HG03521 (cell line): ENCODE measurements around the gene CLASP1.

ENCODE experiments used
- ATAC-seq: cut with Tn5 transposase; IDR thresholded peaks from one replicate; pipeline ENCODE4 v1.9.1; 2021; ENCODE audit warnings: mild to moderate bottlenecking, moderate library complexity; ENCODE audit not compliant: unreplicated experiment

CLASP1 gene

DNA sequence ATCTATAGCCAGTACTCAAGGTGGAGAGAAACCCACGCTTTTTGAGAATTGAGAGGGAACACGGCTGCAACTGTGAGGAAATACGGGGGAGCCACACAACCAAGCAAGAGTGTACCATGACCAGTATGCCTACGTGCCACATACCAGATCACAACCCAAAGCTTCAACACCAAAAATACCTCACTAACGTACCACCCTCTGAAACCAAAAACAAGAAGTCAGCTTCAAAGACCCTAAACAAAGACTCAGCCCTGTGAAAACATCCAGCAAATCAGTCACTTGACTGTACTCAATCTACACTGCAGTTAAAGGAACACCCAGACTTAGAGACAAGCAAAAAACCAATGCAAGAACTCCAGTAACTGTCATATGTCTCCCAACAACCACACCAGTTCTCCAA lies 101.6 kb downstream of the CLASP1 start:
- ATAC-seq = no peak

DNA sequence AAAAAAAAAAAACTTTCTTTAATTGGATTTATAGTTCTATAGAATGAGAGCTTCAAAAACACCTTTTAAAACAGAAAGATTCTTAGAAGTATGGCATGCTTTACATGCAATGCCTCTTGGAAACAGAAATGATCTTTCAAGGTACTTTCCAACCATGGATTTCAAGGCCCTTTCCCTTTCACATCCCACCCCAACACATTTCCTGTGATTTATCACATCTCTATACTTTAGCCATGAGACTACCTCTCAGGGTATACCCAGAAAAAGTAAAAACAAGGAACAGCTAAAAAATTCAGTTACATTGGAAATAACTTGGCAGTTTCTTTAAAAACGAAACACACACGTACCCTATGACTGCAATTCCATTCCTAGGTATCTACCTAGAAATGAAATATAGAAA lies 103.3 kb downstream of the CLASP1 start:
- ATAC-seq = no peak

DNA sequence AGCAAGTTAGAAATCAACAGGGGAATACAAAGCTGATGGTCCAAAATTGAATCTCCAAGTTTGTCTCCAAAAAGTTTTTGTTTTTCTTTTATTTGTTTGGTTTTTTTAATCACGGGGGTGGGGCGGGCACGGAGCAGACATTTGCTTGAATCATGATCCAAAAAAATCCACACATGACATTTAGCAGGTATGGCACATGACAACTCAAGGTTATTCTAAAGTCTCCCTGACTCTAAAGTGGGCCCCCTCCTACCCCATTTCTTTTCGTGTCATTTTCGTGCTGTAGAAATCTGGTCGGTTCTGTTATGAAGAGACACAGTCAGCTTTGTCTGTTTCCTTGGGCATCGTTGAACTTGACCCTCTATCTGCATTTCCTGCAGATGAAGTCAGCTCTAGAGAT lies 104.0 kb downstream of the CLASP1 start:
- ATAC-seq = no peak

DNA sequence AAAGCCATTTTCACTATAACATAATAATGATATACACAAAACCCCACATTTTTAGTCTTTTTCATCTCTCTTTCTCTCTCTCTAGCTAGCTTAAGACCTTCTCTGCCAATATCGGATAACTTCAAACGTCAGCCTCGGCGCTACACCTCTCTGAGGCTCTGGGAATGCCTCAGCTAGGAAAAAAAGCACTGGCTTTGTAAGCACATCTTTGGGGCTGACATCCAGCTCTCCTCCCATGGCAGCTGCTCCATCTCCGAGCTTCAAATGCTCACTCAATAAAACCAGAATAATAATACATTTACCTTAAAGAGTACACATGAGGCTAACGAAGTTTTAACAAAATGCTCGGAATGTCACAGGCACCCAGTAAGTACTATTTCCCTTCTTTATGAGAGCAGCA lies 107.8 kb downstream of the CLASP1 start:
- ATAC-seq = no peak

DNA sequence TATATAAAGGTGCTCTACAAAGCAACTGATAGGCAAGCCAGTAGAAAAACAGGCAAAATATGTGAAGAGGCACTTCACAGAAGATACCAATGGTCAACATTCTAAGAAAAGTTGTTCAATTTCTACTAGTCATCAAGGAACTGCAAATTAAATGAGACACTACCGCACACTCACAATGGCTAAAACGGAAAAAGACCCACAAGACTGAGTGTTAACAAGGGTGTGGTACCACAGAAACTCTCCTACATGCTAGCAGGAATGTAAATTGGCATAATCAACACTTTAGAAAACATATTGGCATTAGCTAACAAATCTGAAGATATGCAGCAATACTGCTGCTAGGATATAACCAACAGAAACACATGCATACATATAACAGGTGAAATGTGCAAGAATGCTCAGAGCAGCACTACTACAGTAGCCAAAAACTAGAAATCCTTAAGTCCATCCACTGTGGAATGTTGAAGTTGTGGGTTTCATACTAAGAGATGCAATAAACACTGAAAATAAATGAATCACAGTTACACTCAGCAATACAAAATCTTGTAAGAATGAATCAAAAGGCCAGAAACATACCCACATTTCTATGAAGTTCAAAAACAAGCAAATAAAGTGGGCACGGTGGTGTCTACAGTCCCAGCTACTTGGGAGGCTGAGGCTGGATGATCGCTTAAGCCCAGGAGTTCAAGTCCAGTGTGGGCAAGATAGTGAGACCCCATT lies 109.4 kb downstream of the CLASP1 start:
- no peak for ATAC-seq

DNA sequence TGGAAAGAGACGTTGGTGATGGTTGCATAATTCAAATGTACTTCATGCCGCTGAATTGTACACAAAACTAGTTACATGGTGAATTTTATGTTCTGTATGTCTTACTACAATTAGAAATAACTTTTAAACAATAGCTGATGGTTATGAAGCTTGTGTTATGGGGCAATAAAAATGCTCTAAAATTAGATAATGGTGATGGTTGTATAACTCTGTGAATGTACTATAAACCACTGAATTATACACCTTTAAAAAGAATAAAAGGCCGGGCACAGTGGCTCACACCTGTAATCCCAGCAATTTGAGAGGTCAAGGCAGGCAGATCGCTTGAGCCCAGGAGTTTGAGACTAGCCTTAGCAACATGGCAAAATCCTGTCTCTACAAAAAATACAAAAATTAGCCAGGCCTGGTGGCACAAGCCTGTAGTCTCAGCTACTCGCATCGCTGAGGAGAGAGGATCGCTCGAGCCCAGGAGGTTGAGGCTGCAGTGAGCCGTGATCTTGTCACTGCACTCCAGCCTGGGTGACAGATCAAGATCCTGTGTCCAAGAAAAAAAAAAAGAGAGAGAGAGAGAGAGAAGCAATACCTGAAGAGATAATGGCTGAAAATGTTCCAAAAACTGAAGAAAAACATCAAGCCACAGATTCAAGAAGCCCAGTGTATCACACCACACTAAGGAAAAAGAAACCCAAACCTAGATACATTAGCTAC lies 112.3 kb downstream of the CLASP1 start:
- ATAC-seq = no peak

DNA sequence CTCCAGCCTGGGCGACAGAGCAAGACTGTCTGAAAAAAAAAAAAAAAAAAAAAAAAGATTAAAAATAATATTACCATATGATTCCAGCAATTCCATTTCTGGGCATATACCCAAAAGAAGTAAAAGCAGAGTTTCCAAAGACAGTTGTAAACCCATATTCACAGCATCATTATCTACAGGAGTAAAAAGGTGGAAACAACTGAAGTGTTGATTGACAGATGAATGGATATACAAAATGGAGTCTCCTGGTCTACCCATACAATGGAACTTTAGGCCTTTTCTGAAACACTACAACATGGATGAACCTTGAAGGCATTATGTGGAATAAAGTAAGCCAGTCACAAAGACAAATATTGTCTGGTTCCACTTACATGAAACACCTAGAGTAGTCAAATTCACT lies 112.9 kb downstream of the CLASP1 start:
- no peak for ATAC-seq

DNA sequence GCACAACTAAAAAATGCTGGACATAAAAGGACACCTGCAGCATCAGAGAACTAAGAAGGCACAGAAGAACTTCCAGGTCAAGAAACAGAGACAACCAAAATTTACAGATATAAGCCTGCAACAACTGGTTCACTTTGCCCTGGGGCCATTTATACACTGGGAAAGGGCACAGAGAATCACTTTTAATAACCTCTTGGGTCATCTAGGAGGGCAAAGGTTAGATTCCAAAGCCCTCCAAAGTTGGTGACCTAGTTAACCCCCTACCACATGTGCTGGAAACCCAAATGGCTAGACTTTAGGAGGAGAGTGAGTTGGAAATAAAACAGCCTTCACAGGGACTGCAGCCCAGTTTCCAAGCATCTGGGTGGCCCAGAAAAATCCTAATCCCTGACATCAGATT lies 115.3 kb downstream of the CLASP1 start:
- ATAC-seq = no peak

DNA sequence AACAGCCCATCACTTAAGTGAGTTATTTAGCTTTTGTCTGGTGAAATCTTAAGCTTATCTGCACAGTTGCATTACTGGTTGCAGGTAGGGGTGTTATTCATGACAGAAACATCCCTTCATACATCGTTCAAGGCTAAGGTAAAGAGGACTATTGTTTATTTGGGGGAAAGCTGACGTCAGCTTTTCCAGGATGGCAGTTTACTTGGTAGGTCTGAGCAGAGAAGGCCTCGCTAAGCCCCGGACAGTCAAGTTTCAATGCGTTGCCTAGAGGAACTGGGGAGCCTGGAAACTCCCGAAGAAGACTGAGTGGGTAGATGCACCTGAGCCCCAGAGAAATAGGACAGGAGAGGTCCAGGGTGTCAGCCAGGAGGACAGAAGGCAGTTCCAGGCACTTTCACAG lies 116.4 kb downstream of the CLASP1 start:
- no peak for ATAC-seq

DNA sequence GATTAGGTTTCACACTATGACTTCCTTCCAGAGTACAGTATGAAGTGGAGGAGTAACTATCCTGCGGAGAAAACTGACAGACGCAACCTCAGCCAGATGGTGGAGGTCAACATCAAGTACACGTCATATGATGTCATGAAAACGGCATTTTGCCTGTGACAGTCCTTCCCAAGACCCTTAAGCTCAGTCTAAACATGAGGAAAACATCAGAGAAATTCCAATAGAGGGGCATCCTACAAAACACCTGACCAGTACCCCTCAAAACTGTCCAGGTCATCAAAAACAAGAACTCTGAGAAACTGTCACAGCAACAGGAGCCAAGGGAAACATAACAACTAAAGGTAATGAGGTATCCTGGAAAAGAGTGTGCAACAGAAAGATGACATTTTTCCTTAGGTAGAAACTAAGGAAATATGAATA lies 116.9 kb downstream of the CLASP1 start:
- ATAC-seq = no peak

DNA sequence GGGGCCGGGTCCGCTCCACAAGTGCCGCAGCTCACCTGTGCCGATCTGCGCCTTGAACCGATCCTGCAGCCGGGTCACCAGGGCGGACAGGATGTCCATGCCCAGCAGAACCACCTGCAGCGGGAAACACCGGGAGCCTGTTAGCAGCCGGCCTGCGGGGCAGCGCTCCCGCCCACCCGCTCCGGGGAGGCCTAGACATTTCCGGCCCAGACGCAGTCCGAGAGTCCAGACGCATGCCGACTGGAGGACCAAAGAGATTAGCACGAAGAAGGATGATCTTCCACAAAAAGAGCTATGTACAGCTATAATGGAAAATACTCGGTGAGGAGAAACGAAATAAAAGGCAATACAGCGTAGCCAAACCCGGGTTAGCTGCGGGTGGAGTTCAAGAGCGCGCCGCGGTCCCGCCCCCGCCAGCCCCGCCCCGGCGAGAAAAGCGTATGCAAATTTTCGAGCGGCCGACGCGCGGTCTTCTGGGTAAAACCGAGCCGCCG lies 119.0 kb downstream of the CLASP1 start:
- peak; percentile 61 for ATAC-seq

DNA sequence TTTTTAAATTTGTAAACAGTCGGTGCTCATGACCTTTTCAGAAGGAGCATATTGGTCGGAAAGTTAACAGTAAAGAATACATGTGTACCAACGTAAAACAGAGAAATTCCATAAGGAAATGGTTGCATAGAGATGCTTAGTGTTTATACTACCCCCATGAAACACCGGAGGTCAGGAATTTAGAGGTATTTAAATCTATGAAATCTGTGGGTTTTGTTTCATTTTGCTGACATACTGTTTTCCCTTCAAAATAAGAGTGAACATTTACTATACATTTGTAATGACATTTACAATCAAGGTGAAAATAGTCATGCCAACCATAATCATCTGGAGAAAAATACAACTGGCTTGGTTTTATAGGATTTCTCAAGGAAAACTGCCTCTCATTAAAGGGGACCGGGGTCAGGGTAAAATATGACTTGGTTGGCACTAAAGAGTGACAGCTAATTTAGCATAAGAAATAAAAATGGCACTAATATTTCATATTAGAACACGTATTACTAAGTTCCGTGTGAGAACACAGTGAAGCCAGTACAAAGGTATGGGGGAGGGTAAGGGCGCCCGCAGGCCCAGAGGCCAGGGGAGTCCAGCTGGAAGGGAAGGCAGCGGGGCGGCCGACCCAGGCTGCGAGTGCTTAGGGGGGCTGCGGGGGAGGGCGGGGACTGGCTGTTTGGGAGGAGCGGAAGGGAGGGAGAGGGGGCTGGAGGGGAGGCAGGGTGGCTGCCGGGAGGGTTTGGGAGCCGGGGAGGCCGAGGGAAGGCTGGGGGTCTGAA lies 119.6 kb downstream of the CLASP1 start:
- peak; percentile 3 for ATAC-seq

DNA sequence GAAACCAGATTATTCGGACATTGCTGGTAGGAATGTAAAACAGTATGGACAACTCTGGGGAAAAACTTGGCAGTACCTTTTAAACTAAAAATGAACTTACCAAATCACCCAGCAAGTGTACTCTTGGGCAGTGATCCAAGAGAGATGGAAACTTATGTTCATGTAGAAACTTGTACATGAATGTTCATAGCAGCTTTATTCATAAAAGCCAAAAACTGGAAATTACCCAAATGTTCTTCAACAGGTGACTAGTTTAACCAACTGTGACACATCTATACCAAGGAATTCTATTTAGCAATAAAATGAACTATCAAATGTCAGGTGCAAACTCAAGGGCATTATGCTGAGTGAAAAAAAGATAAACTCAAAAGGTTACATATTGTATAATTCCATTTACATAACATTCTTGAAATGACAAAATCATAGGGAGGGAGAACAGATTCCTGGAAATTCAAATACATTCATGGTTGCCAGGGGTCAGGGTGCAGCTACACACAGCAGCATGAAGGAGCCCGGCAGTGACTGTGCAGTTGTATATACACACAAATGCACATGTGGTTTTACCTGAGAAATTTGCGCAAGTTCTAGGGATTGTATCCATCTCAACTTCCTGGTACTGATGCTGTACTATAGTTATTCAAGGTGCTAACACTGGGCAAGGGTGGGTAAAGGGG lies 122.1 kb downstream of the CLASP1 start:
- no peak for ATAC-seq

DNA sequence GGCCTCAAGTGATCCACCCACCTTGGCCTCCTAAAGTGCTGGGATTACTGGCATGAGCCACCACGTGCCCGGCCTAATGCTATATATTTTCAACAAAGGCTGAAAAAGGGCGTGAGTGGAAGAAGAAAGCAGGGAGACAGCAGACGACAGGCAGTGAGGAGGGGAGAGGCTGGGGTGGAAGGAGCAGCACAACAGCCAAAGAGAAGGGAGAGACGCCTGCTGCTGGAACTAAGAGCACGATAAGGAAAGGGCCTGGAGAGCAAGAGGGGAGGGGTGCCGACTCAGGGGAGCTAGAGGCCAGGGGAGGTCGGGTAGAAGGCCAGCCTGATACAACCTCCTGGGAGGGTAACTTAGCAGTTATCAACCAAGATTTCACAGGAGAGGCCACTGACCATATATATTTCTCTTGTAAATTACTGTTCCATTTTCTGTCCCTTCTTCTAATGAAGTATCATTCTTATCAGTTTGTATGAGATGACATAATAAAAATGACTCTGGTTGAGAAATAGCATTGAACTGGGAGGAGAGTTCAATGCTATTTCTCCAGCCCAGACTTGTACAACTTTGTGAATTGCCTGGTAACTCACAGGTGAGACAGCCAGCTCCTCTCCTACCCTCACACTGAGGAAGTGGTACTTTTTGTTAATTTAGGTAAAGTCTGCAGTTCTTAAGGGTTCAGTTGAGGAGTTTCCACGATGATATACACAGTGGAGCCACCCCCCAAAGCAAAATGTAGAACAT lies 124.4 kb downstream of the CLASP1 start:
- ATAC-seq = no peak

DNA sequence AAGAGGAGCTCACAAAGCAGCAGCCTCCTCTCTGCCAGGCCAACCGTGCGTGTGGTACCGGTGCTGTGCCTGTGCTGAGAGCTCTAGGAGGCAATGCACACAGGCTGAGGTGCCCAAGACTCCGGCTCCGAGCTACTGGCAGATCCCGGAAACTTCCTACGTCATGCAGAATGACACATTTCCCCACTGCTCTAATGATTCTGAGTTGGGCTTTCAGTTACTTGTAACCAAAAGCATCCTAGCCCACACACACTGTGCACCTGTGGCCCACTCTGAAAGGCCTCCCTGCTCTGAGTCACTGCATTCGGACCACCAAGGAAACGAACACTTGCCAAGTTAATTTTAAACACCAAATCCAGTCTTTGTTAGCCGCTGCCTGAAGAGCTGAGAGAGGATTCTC lies 127.9 kb downstream of the CLASP1 start:
- ATAC-seq = no peak

DNA sequence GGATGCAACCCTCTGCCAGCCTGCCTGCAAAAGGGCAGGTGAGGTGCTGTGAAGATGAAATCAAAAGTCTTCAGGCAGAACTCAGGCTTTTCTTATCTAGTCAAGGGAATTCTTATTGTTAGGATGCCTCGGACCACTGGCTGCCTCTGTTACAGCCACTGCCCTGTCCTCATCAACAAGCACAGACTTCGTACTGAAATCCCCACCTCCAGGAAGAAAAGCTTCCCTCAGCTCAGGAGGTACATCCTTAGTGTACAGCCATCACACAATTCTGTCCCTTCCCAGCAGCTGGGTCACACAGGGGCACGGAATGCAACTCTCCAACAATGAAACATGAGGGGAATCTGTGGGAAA lies 128.6 kb downstream of the CLASP1 start:
- no peak for ATAC-seq

DNA sequence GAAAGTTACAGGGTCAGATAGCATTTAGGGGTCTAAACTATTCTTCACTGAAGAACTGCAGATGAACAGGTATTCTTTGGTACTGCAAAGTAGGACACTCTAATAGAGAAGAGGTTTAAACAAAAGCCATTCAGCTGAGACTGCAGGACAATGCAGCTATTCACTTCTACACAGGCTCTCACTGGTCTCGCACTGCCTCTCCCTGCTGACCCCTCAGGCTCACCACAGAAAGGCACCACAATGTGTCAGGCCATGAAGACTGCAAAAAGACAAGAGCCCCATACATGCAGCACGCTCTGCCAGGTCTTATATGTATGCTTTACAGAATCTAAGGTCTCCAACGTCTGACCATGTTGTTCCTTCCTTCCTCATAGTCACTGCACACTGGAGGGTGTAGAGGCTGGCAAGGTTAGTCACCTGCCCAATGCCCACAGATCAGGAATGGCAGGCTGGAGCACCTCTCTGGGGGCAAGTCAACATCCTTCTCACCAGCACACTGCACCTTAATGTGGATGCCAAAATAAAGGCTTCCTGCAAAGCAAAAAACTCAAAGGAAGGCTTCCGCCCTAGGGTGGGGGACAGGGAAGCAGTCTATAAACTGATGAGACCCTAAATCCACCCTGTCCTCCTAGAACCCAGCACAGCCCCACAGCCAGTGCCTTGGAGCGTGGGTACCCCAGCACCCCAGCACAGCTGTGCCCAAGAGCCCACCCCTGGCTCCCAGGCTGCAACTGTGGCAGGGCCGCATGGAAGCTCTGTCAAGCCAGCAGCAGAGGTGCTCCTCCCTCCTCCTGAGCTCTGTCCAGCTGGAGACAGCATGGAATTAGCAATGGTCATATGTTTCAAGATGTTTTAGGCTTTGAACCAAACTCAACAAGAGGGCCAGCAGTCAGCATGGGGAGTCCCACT lies 129.3 kb downstream of the CLASP1 start:
- ATAC-seq = no peak

DNA sequence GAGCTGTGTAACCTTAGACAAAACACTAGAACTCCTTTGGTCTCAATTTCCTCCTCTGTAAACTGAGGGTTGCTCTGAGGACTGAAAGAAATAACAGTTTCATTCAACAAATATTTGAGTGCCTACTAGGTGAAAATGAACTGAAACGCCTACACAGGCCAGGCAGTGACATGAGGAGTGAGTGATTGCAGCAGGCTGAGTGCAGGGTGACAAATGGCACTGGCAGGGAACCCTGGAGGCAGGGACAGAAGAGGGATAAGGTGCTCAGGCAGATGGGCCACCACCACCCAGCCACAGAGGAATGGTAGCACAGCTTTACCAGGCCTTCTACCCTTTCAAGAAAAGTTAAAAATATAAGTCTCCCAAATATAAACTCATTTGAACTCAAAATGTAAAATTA lies 130.1 kb downstream of the CLASP1 start:
- ATAC-seq = no peak

DNA sequence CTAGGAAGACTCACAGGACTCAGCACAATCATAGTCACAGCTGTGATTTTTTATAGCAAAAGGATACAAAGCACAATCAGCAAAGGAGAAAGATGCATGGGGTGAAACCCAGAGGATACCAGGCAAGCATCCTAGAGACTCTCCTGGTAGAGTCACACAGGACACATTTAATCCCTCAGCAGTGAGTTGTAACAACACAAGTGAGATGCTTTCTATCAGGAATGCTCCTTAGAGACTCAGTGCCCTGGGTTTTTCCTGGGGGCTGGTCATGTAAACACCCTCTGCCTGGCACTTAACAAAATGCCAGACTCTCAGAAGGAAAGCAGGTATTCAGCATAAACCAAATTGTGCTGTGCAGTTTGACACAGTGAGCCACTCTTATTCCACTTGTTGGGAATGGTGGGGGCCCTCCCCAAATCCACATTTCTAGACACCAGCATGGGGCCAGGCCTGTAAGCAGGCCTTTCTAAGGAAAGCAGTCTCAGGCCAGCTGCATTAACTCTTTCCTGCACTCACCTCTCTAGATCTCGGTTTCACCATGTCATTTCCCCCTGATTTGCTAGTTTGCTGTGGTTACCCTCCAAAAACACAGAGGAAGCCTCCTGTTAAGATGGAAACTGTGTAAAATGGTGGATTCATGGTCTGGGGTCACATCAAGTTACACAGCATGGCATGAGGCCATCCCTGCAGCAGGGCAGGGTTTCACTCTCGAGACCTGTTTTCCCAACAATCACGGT lies 135.5 kb downstream of the CLASP1 start:
- no peak for ATAC-seq
